NCI-H187 (cell line): ENCODE measurements around the gene TRIM67.

ENCODE experiments used
- DNase-seq, 2 experiments: peaks; one replicate each; lab custom pipeline; 2025; lab: John Stamatoyannopoulos, UW

TRIM67 gene

GRCh38 chr1:231183639-231184590, 22.1 kb downstream of the TRIM67 start:
- no peak for DNase-seq

GRCh38 chr1:231184891-231185290, 23.0 kb downstream of the TRIM67 start:
- no peak for DNase-seq

- DNase-seq: no peak
These were observed 23.5 kb downstream of the TRIM67 start for GRCh38 chr1:231185391-231185790.

- no peak for DNase-seq
These were observed 24.7 kb downstream of the TRIM67 start for GRCh38 chr1:231186356-231187115.

GRCh38 chr1:231187571-231187970, 25.7 kb downstream of the TRIM67 start:
- no peak for DNase-seq

- no peak for DNase-seq
These were observed 26.2 kb downstream of the TRIM67 start for GRCh38 chr1:231188072-231188471.

GRCh38 chr1:231188768-231189167, 26.9 kb downstream of the TRIM67 start:
- DNase-seq: no peak

GRCh38 chr1:231189683-231190270, 27.9 kb downstream of the TRIM67 start:
- no peak for DNase-seq

- no peak for DNase-seq
These were observed 28.6 kb downstream of the TRIM67 start for GRCh38 chr1:231190456-231190855.

- DNase-seq: no peak
These were observed 30.8 kb downstream of the TRIM67 start for GRCh38 chr1:231192620-231193163.

- no peak for DNase-seq
These were observed 32.0 kb downstream of the TRIM67 start for GRCh38 chr1:231193710-231194340.

- DNase-seq: no peak
These were observed 32.6 kb downstream of the TRIM67 start for GRCh38 chr1:231194476-231194842.

GRCh38 chr1:231194843-231195516, 33.1 kb downstream of the TRIM67 start:
- DNase-seq: no peak

- no peak for DNase-seq
These were observed 34.4 kb downstream of the TRIM67 start for GRCh38 chr1:231196307-231196706.

GRCh38 chr1:231196728-231197127, 34.9 kb downstream of the TRIM67 start:
- no peak for DNase-seq

GRCh38 chr1:231199868-231200267, 38.0 kb downstream of the TRIM67 start:
- no peak for DNase-seq

- DNase-seq: no peak
These were observed 38.7 kb downstream of the TRIM67 start for GRCh38 chr1:231200388-231201031.

GRCh38 chr1:231201375-231201978, 39.6 kb downstream of the TRIM67 start:
- no peak for DNase-seq

GRCh38 chr1:231201979-231202633, 40.2 kb downstream of the TRIM67 start:
- DNase-seq: no peak
